HG03457 (cell line): Measurements from ENCODE around the gene TNFSF4.
"Not testable (repeated sequence)": the region's sequence is repeated elsewhere in the genome, so short reads cannot be mapped to it uniquely, and the experiment has no call there.

ENCODE experiments used
- ATAC-seq: cut with Tn5 transposase; IDR thresholded peaks from one replicate; pipeline ENCODE4 v1.9.1; 2021; ENCODE audit warnings: moderate number of reproducible peaks; ENCODE audit not compliant: unreplicated experiment

TNFSF4 gene, protein sequence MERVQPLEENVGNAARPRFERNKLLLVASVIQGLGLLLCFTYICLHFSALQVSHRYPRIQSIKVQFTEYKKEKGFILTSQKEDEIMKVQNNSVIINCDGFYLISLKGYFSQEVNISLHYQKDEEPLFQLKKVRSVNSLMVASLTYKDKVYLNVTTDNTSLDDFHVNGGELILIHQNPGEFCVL

GRCh38 chr1:173206816-173207568 lies at the start of gene TNFSF4:
Gene TNFSF4, minus strand, starts transcription at chr1:173207331. Its CDS starts 155 bp downstream, at chr1:173207176.
- ATAC-seq, result no peak

DNA sequence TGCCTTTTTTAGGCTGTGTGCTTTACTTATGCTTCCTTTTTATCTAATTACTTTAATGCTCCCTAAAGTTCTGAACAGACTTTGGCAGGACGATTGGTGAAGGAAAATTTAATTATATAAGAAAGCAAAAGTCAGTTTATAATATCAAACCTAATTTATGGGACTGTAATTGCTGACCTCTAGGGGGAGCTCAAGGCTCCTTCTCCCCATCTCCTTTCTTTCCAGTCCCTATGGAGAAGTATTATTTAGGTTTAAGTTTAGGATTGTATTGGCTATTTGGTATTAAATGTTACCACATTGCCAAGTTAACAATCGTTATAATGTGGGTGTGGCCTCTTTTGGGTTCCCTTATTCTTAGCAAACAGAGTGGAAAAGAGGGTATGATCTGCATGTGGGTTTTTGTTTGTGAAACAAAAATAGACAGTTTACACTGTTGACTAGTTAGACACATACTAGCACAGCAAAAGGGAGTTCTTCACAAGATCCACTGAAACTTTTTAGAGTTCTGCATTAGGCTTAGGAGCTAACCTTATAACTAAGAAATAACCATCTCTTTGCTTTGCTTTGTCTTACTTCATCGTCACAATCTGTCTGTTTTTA lies 48.2 kb upstream of the TNFSF4 start:
- ATAC-seq, result no peak

DNA sequence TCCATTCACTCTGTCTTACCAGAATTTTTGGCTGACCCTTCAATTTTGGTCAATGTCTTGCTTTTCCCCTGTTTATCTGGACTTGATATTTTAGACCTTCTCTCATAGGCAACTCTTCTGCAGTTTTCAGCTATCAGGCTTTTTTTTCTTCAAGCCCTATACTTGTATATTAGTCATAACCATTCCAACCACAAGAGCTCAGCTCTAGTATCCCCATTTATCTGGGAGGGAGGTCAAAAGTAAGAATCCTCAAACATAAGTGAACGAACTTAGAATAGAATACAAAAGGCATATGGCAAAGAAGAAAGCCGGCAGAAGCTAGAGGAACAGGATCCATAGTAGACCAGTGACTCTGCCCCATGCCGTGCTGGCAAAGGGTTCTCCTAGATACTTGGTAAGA lies 45.9 kb upstream of the TNFSF4 start:
- ATAC-seq, result no peak

GRCh38 chr1:173249349-173249748 lies 42.2 kb upstream of the TNFSF4 start:
- ATAC-seq, result no peak

DNA sequence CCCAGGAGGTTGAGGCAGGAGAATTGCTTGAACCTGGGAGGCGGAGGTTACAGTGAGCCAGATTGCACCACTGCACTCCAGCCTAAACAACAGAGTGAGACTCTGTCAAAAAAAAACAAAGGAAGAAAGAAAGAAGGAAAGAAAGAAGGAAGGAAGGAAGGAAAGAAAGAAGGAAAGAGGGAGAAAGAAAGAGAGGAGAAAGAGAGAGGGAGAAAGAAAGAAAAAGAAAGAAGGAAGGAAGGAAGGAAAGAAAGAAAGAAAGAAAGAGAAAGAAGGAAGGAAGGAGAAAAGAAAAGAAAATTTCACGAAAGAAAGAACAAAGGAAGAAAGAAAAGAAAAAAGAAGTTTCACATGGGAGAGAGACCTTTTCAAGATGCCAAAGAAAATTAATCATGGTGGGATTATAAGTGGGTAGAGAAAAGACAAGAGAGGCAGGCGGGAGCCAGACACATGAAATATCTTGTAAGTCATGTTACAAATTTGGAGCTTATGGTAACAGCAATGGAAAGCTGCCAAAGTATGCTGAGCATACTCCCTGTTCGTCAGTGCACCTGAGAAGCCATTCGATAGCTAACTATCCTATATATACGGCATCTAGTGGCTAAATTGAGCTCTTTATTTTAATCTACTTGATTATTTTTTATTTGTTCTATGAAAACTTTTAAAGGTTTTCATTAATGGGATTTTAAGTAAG lies 41.3 kb upstream of the TNFSF4 start:
- no peak for ATAC-seq

DNA sequence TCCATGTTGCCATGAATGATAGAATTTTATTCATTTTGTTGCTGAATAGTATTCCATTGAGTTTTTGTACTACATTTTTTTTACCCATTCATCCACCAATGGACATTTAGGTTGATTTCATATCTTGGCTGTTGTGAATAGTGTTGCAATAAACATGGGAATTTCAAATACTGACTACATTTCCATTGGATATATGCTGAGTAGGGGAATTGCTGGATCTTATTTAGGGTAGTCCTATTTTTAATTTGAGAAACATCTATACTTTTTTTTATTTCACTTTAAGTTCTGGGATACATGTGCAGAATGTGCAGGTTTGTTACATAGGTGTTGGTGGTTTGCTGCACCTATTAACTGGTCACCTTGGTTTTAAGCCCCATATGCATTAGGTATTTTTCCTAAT lies 38.8 kb upstream of the TNFSF4 start:
- no peak for ATAC-seq

DNA sequence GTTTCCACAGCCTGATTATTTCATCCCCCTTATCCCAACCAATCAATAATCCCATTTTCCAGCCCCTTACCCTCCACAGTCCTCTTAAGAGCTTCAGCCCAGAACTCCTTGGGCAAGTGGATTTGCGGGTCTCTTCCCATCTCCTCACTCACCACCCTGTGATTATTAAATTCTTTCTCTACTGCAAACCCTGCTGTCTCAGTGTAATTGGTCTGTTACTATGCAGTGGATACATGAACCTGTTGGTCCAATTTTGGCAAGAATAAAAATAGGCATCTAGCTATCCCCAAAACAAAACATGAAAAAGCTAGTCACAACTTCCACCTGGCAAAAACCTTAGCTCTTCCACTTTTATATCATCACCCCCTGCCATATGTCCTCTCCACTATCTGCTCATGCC lies 36.2 kb upstream of the TNFSF4 start:
- no peak for ATAC-seq

GRCh38 chr1:173241528-173242347 lies 34.6 kb upstream of the TNFSF4 start:
- ATAC-seq, result no peak

DNA sequence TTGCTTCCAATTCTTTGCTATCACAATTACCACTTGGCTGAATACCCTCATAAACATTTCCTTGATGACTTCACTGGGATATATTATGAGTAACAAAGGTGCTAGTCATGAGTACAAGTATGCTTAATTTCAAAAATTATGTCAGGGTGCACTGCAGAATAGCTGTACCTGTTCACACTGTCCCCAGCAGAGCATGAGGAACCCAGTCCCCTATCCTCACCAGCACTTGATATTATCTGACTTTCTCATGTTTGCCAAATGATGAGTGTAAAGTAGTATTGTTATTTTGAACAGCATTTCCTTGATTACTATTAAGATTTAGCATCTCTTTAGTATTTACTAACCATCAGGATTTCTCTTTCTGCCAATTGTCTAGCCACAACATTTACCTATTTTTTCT lies 33.5 kb upstream of the TNFSF4 start:
- ATAC-seq, result no peak

- no peak for ATAC-seq
These were observed 31.9 kb upstream of the TNFSF4 start for GRCh38 chr1:173239058-173239457.

- ATAC-seq, result no peak
These were observed 27.8 kb upstream of the TNFSF4 start for GRCh38 chr1:173234899-173235298.

DNA sequence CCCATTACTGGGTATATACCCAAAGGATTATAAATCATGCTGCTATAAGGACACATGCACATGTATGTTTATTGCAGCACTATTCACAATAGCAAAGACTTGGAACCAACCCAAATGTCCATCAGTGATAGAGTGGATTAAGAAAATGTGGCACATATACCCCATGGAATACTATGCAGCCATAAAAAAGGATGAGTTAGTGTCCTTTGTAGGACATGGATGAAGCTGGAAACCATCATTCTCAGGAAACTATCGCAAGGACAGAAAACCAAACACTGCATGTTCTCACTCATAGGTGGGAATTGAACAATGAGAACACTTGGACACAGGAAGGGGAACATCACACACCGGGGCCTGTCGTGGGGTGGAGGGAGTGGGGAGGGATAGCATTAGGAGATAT lies 27.3 kb upstream of the TNFSF4 start:
- ATAC-seq, result not testable (repeated sequence)

GRCh38 chr1:173229031-173229430 lies 21.9 kb upstream of the TNFSF4 start:
- ATAC-seq, result not testable (repeated sequence)

GRCh38 chr1:173224949-173225348 lies 17.8 kb upstream of the TNFSF4 start:
- ATAC-seq, result no peak

DNA sequence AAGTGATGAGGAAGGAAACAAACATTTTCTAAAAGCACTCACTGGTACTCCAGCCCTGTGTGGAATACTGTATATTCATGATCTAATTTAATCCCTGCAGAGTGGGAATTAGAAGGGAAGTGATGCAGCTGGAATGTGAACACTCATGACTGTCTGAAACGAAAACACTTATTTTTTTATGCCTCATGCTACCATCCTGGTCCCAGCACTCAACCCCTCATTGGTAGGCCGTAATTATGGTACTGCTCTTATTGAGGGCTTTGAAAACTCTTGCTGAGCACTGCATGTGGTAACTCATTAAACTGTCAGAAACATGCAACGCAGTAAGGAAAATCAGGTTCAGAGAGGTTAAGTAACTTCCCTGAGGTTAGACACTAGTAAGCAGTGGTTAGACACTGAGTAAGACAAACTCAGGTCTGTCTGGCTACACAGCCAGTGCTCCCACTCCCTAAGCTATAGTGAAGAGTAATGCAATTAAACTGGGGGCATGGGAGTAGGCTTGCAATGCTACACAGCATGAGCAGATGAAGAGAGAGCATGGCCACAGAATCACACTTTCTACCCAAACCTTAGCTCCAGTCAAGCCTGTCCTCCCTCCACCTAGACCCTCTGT lies 17.3 kb upstream of the TNFSF4 start:
- no peak for ATAC-seq

- ATAC-seq, result no peak
These were observed 15.9 kb upstream of the TNFSF4 start for GRCh38 chr1:173223031-173223380.

DNA sequence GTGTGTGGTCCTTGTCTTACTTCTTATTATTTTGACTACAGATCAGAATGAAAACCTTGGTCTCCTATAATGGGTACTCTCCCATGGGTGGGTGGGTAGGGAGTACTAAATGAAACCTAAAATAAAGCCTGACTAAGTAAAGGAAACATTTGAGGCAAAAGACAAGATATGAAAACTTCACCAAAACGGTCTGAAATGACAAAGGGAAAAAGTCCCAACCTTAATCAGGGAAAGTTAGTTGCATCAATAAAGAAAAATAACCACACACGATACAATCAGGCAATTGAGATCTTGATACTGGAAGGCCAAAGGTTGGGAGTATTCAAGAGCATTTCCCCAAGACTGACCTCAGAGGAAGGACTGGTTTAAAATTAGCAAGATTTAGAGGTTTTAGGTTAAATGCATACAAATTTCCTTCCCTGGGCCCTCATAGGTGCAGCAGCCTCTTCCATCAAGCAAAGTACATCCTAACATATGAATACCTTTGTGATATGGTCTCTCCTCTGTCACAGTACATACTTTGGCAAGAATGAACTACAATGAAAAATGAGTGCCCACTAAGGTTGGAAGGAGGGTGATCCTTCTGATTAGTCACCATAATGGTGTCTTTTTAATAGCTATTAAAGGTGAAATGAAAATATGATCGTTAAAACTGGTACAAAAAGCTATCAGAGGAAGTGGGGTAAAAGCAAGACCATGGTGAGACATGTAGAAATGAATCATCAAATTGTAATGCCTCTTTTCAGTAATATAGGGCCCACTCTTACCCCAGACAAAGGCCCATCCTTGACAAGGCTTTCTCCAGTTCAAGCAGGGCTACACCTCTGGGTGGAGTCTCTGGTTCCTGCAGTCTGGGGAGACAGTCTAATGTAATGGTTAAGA lies 15.3 kb upstream of the TNFSF4 start:
- no peak for ATAC-seq

GRCh38 chr1:173220157-173220556 lies 13.0 kb upstream of the TNFSF4 start:
- ATAC-seq, result no peak

DNA sequence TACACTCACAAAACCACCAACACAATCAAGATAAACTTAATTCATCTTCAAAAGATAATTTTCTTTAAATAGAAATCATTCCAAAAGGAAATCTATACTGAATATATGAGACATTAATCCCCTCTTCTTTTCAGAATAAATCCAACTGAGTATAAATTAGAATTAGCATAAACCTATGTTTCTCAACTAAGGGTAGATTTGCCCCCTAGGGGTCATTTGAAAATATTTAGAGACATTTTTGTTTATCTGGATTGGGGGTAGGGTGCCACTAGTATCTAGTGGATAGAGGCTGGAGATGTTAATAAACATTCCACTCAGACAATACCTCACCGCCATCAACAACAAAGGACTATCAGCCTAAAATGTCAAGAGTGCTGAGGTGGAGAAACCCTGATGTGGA lies 6.5 kb upstream of the TNFSF4 start:
- no peak for ATAC-seq
